SK-N-SH (cell line): ENCODE measurements around the gene UCP2. TPM values are rescaled to one million over a fixed set of nuclear protein-coding genes. Genes with fewer than 3 reads are reported as not detected.

Source experiments
- CTCF ChIA-PET: fragments of 300-600, 350-600 bp; formaldehyde crosslinking; extraction: SDS; loops from one replicate; lab custom pipeline; 2021; lab: Yijun Ruan, JAX
- POLR2A ChIA-PET: fragments of 350-600 bp; sonication (Branson Sonifier 250); formaldehyde crosslinking; extraction: SDS; loops from one replicate; lab custom pipeline; 2020; ENCODE audit warnings: antibody characterized with exemption, inconsistent platforms; lab: Yijun Ruan, JAX
- DNase-seq: peaks from one replicate; pipeline ENCODE4 v3.0.0; 2012
- H2AFZ ChIP-seq: fragments of 200-600 bp; sonication (generic); 2 replicates; pipeline ENCODE4 v1.8.1; 2016; ENCODE audit warnings: antibody characterized with exemption, mild to moderate bottlenecking, low read depth
- H3F3A ChIP-seq: fragments of 200-600 bp; sonication (generic); replicated peaks from 2 replicates; pipeline ENCODE3; 2016; ENCODE audit warnings: antibody characterized with exemption, mild to moderate bottlenecking; ENCODE audit not compliant: insufficient read depth
- H3K27ac ChIP-seq, 2 experiments: fragments of 200-500 bp in 1 of 2; fragments of 200-600 bp in 1 of 2; sonication (Bioruptor generic) in 1 of 2; sonication (generic), shearing (Covaris generic) in 1 of 2; 2 replicates each; pipeline versions ENCODE4 v1.5.1 to v1.6.1; 2014 to 2016; ENCODE audit warnings: low read depth in 2 of 2, inconsistent platforms in 1 of 2, low read length in 1 of 2, mild to moderate bottlenecking in 1 of 2, mixed read lengths in 1 of 2
- H3K27me3 ChIP-seq: fragments of 200-600 bp; sonication (generic), shearing (Covaris generic); 2 replicates; pipeline ENCODE4 v1.6.1; 2016; ENCODE audit warnings: mixed run types; ENCODE audit not compliant: insufficient read depth
- H3K36me3 ChIP-seq, 2 experiments: fragments of 200-500 bp in 1 of 2; fragments of 200-600 bp in 1 of 2; sonication (Bioruptor generic) in 1 of 2; sonication (generic) in 1 of 2; replicated peaks in 1 of 2; 2 replicates each; pipeline versions ENCODE3 to v1.5.1; 2014 to 2016; ENCODE audit warnings: low read length in 1 of 2, mild to moderate bottlenecking in 1 of 2; ENCODE audit not compliant: insufficient read depth in 2 of 2, control insufficient read depth in 1 of 2
- H3K4me1 ChIP-seq, 2 experiments: fragments of 200-500 bp in 1 of 2; fragments of 200-600 bp in 1 of 2; sonication (Bioruptor generic) in 1 of 2; sonication (generic), shearing (Covaris generic) in 1 of 2; 2 replicates each; pipeline versions ENCODE4 v1.5.1 to v1.6.1; 2014 to 2016; ENCODE audit warnings: low read depth in 1 of 2, low read length in 1 of 2, mixed run types in 1 of 2; ENCODE audit not compliant: insufficient read depth in 2 of 2, control insufficient read depth in 1 of 2
- H3K4me2 ChIP-seq: fragments of 200-600 bp; sonication (generic), shearing (Covaris generic); 2 replicates; pipeline ENCODE4 v1.6.1; 2017; ENCODE audit warnings: mixed run types
- H3K4me3 ChIP-seq, 2 experiments: fragments of 200-500 bp in 1 of 2; fragments of 200-600 bp in 1 of 2; sonication (Bioruptor generic) in 1 of 2; sonication (generic), shearing (Covaris generic) in 1 of 2; 2 replicates each; pipeline versions ENCODE4 v1.5.1 to v1.8.1; 2014 to 2016; ENCODE audit warnings: low read depth in 2 of 2, inconsistent platforms in 1 of 2, low read length in 1 of 2, mild to moderate bottlenecking in 1 of 2, mixed read lengths in 1 of 2, moderate library complexity in 1 of 2
- H3K79me2 ChIP-seq: fragments of 200-600 bp; sonication (generic); 2 replicates; pipeline ENCODE4 v1.8.1; 2017; ENCODE audit warnings: mild to moderate bottlenecking; ENCODE audit not compliant: insufficient read depth
- H3K9ac ChIP-seq: fragments of 200-600 bp; sonication (generic); 2 replicates; pipeline ENCODE4 v1.6.1; 2017; ENCODE audit warnings: mixed run types
- H3K9me2 ChIP-seq: fragments of 200-600 bp; sonication (generic); 2 replicates; pipeline ENCODE4 v1.6.1; 2017; ENCODE audit warnings: mixed run types
- H3K9me3 ChIP-seq: fragments of 200-600 bp; sonication (generic); 2 replicates; pipeline ENCODE4 v1.6.1; 2017; ENCODE audit warnings: mixed run types, mild to moderate bottlenecking, moderate library complexity
- H4K20me1 ChIP-seq: fragments of 200-600 bp; sonication (generic); 2 replicates; pipeline ENCODE4 v1.6.1; 2017; ENCODE audit warnings: mild to moderate bottlenecking, mixed run types; ENCODE audit not compliant: insufficient read depth
- EP300 ChIP-seq, 2 experiments: IDR thresholded peaks; 2 replicates each; pipeline versions ENCODE4 v1.4.0 to v1.6.1; 2012; ENCODE audit warnings: borderline replicate concordance in 1 of 2, low read depth in 1 of 2, low read length in 1 of 2
- FOSL2 ChIP-seq: IDR thresholded peaks from 2 replicates; pipeline ENCODE4 v1.4.0; 2012; ENCODE audit warnings: low read depth, mild to moderate bottlenecking, moderate library complexity, borderline replicate concordance
- FOXJ3 ChIP-seq: sonication (generic); formaldehyde crosslinking; IDR thresholded peaks from 2 replicates; pipeline ENCODE4 v1.5.1; 2020; ENCODE audit warnings: mild to moderate bottlenecking, missing genetic modification reagents
- FOXM1 ChIP-seq: IDR thresholded peaks from 2 replicates; pipeline ENCODE4 v1.4.0; 2012; ENCODE audit warnings: low read depth, mild to moderate bottlenecking
- GABPA ChIP-seq: IDR thresholded peaks from 2 replicates; pipeline ENCODE4 v1.4.0; 2012; ENCODE audit warnings: low read depth, mild to moderate bottlenecking
- GATA2 ChIP-seq: sonication (generic); formaldehyde crosslinking; IDR thresholded peaks from 2 replicates; pipeline ENCODE4 v1.5.0; 2020; ENCODE audit warnings: mild to moderate bottlenecking, missing genetic modification reagents
- MEF2A ChIP-seq: IDR thresholded peaks from 2 replicates; pipeline ENCODE4 v1.4.0; 2012; ENCODE audit warnings: low read depth, borderline replicate concordance
- NFIC ChIP-seq: IDR thresholded peaks from 2 replicates; pipeline ENCODE4 v1.4.0; 2012; ENCODE audit warnings: borderline replicate concordance
- NRF1 ChIP-seq: IDR thresholded peaks from 2 replicates; pipeline ENCODE4 v1.6.1; 2012; ENCODE audit warnings: low read depth, mild to moderate bottlenecking, low read length
- POLR2AphosphoS5 ChIP-seq: IDR thresholded peaks from 2 replicates; pipeline ENCODE4 v1.6.1; 2012; ENCODE audit warnings: low read depth, low read length
- RAD21 ChIP-seq: IDR thresholded peaks from 2 replicates; pipeline ENCODE4 v1.6.1; 2012; ENCODE audit warnings: mild to moderate bottlenecking, low read length
- REST ChIP-seq: IDR thresholded peaks from 2 replicates; pipeline ENCODE4 v1.6.1; 2012; ENCODE audit warnings: mild to moderate bottlenecking, low read depth, low read length, moderate library complexity
- RFX5 ChIP-seq: IDR thresholded peaks from 2 replicates; pipeline ENCODE4 v1.6.1; 2012; ENCODE audit warnings: mild to moderate bottlenecking, improper control_type of control experiment, low read length
- SMC3 ChIP-seq: IDR thresholded peaks from 2 replicates; pipeline ENCODE4 v1.6.1; 2012; ENCODE audit warnings: low read depth, low read length, improper control_type of control experiment
- TEAD4 ChIP-seq: IDR thresholded peaks from 2 replicates; pipeline ENCODE4 v1.4.0; 2012; ENCODE audit warnings: mild to moderate bottlenecking, borderline replicate concordance; ENCODE audit not compliant: insufficient read depth
- WGBS: methylation state at CpG from one replicate; pipeline ENCODE4 v1.1.6; 2017; ENCODE audit warnings: low lambda C conversion rate; 5-methylcytosine and 5-hydroxymethylcytosine counted together
- polyA plus RNA-seq, 3 experiments: library from polyadenylated mRNA; depleted of rRNA; stranded (reverse); fragments of >200 nt; gene quantifications; 2 replicates each; pipeline ENCODE4 v1.2.3, GENCODE V29; 2012
- TF ChIP-seq, protein P1 (sequence below): fragments of 200-600 bp; sonication (generic); IDR thresholded peaks from 2 replicates; pipeline ENCODE4 v1.6.1; 2017; ENCODE audit warnings: antibody characterized with exemption, mild to moderate bottlenecking, moderate library complexity
- TF ChIP-seq, protein P2 (sequence below): IDR thresholded peaks from 2 replicates; pipeline ENCODE4 v1.4.0; 2012; ENCODE audit warnings: low read depth
- TF ChIP-seq, protein P3 (sequence below): IDR thresholded peaks from 2 replicates; pipeline ENCODE4 v1.4.0; 2012; ENCODE audit warnings: low read depth, borderline replicate concordance

The UCP2 gene
- polyA plus RNA-seq, 1 of the 3 experiments (the other 2 are of a cell fraction) = 36.0 TPM

DNA sequence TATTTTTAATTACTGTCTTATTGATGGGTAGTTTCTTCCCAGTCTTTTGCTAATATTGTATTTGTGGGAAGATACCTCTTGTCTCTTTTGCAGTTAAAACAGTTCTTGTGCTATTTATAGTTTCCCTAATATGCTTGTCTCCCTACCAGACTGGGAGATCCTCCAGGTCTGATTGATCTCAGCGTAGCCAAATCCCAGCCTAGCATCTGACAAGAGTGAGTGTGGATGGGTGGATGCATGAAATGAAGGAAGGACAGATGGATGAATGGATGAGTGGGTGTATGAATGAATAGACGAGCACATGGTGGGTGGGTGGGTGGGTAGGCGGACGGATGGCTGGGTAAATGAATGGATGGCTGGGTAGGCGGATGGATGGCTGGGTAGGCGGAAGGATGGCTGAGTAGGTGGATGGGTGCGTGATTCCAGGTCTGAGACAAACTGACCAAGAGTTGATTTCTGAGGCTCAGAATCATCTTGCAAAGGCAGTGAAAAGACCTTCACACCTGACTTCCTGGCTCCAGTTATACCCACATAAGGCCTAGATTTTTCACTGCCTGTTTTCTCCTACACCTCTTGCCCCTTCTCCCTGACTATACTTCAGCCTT lies 20.4 kb downstream of the UCP2 start (continued):
- TF ChIP-seq, protein P1, sequence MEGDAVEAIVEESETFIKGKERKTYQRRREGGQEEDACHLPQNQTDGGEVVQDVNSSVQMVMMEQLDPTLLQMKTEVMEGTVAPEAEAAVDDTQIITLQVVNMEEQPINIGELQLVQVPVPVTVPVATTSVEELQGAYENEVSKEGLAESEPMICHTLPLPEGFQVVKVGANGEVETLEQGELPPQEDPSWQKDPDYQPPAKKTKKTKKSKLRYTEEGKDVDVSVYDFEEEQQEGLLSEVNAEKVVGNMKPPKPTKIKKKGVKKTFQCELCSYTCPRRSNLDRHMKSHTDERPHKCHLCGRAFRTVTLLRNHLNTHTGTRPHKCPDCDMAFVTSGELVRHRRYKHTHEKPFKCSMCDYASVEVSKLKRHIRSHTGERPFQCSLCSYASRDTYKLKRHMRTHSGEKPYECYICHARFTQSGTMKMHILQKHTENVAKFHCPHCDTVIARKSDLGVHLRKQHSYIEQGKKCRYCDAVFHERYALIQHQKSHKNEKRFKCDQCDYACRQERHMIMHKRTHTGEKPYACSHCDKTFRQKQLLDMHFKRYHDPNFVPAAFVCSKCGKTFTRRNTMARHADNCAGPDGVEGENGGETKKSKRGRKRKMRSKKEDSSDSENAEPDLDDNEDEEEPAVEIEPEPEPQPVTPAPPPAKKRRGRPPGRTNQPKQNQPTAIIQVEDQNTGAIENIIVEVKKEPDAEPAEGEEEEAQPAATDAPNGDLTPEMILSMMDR = no peak
- TF ChIP-seq NRF1 (no peak), NFIC (no peak), FOSL2 (no peak), FOXJ3 (CRISPR knock-in tag) (no peak), RAD21 (no peak)

- H3K36me3 ChIP-seq = no peaks in the 10 kb centered on the region
- DNase-seq = no peak
- POLR2A ChIA-PET = interaction anchor here (0.9 kb wide), 1 partner anchor 9 kb away, joined by 4 read pairs; no protein-coding TSS in a partner anchor
These were observed 21.3 kb downstream of the UCP2 start for GRCh38 chr11:73961321-73961720.

GRCh38 chr11:73958521-73959141 lies 24.0 kb downstream of the UCP2 start:
- Histone ChIP-seq H3K27ac (no peak overlapping the region), H3K9ac (no peak overlapping the region), H3K9me3 (no peaks in the 10 kb centered on the region), H3K4me3 (no peak overlapping the region), H3K9me2 (no peaks in the 10 kb centered on the region), H3K27me3 (no peaks in the 10 kb centered on the region), H3K79me2 (no peaks in the 10 kb centered on the region), H3F3A (peaks cover 3% of the 10 kb centered on the region), H2AFZ (no peak overlapping the region), H4K20me1 (no peaks in the 10 kb centered on the region), H3K36me3 (no peaks in the 10 kb centered on the region), H3K4me2 (no peak overlapping the region), H3K4me1 (no peaks in the 10 kb centered on the region; a peak in 1 of 4 replicates)
- WGBS = 76% methylated on average over 10 of the region's 18 CpGs
- ChIA-PET POLR2A (no interaction called here), CTCF (interaction anchor here (0.9 to 1.0 kb wide), 2 partner anchors 27 to 298 kb away, joined by 3 read pairs; no protein-coding TSS in a partner anchor)
- DNase-seq = no peak
- TF ChIP-seq POLR2AphosphoS5 (no peak), RFX5 (no peak), FOXJ3 (CRISPR knock-in tag) (no peak), GABPA (no peak), FOXM1 (no peak), TEAD4 (no peak), MEF2A (no peak), EP300 (IDR thresholded peaks at IDR 0.05; ENCODE audit: borderline replicate concordance in 1 of 2, low read depth in 1 of 2, low read length in 1 of 2) (no peak), REST (no peak), SMC3 (no peak)
- TF ChIP-seq, protein P2, sequence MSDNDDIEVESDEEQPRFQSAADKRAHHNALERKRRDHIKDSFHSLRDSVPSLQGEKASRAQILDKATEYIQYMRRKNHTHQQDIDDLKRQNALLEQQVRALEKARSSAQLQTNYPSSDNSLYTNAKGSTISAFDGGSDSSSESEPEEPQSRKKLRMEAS = no peak

More at GRCh38 chr11:73961321-73961720, 21.3 kb downstream of the UCP2 start:
- Histone ChIP-seq H2AFZ (no peak overlapping the region), H3K27me3 (no peaks in the 10 kb centered on the region), H3K79me2 (no peaks in the 10 kb centered on the region), H3K27ac (no peak overlapping the region), H3F3A (no peaks in the 10 kb centered on the region), H4K20me1 (no peaks in the 10 kb centered on the region), H3K4me1 (peaks cover 4 to 5% of the 10 kb centered on the region in 2 experiments; a peak in 2 of 4 replicates), H3K9me2 (no peaks in the 10 kb centered on the region), H3K9ac (no peak overlapping the region), H3K9me3 (no peaks in the 10 kb centered on the region), H3K4me2 (no peak overlapping the region), H3K4me3 (no peak overlapping the region)
- CTCF ChIA-PET = interaction anchor here (0.6 kb wide), 1 partner anchor 297 kb away, joined by 3 read pairs; no protein-coding TSS in a partner anchor
- TF ChIP-seq GATA2 (CRISPR knock-in tag) = no peak
- no peak for TF ChIP-seq EP300 (IDR thresholded peaks at IDR 0.05; ENCODE audit: borderline replicate concordance in 1 of 2, low read depth in 1 of 2, low read length in 1 of 2)
- no peak for TF ChIP-seq POLR2AphosphoS5
- TF ChIP-seq, protein P3, sequence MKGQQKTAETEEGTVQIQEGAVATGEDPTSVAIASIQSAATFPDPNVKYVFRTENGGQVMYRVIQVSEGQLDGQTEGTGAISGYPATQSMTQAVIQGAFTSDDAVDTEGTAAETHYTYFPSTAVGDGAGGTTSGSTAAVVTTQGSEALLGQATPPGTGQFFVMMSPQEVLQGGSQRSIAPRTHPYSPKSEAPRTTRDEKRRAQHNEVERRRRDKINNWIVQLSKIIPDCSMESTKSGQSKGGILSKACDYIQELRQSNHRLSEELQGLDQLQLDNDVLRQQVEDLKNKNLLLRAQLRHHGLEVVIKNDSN = no peak
- WGBS = 56% methylated on average over 3 of the region's 4 CpGs
